HL-60 (cell line): ENCODE results near the gene C22orf15.

Experiments
- DNase-seq, 2 experiments: peaks; one replicate each; pipeline ENCODE4 v3.0.0-alpha.2; 2010 to 2020; ENCODE audit warnings: low read depth in 1 of 2, low spot score in 1 of 2
- H3K27ac ChIP-seq: fragments of 250-450 bp; sonication (Bioruptor Pico); replicated peaks from 2 replicates; pipeline ENCODE4 v1.5.1; 2020; ENCODE audit warnings: mild to moderate bottlenecking, moderate library complexity
- H3K27me3 ChIP-seq: fragments of 250-450 bp; sonication (Bioruptor Pico); 2 replicates; pipeline ENCODE4 v1.5.1; 2021; ENCODE audit warnings: mild to moderate bottlenecking, moderate library complexity; ENCODE audit not compliant: insufficient read depth, poor library complexity, severe bottlenecking
- H3K4me3 ChIP-seq: replicated peaks from 2 replicates; pipeline ENCODE4 v1.5.1; 2011; ENCODE audit warnings: mild to moderate bottlenecking, control low read depth, low read length; ENCODE audit not compliant: insufficient read depth
- GABPA ChIP-seq: IDR thresholded peaks from 2 replicates; pipeline ENCODE4 v1.6.1; 2012; ENCODE audit warnings: low read depth
- POLR2AphosphoS5 ChIP-seq: IDR thresholded peaks from 2 replicates; pipeline ENCODE4 v1.6.1; 2012; ENCODE audit warnings: low read depth
- SPI1 ChIP-seq: IDR thresholded peaks from 2 replicates; pipeline ENCODE4 v1.6.1; 2012; ENCODE audit warnings: low read depth, mild to moderate bottlenecking, borderline replicate concordance
- TF ChIP-seq, protein P1 (sequence below): IDR thresholded peaks from one replicate; pipeline ENCODE4 v1.5.1; 2011; ENCODE audit warnings: low read length, control low read depth, inconsistent platforms; ENCODE audit not compliant: insufficient read depth
- TF ChIP-seq, protein P2 (sequence below): IDR thresholded peaks from 2 replicates; pipeline ENCODE4 v1.6.1; 2012; ENCODE audit warnings: low read depth; ENCODE audit not compliant: insufficient replicate concordance

The C22orf15 gene

GRCh38 chr22:23750714-23751440 is 11.9 kb upstream of the C22orf15 start, which contains the start of gene ZNF70:
ZNF70 (minus strand) TSS chr22:23751112; CDS start chr22:23745140, 5,972 bp downstream.
- peak; percentile 64; the same call in 1 of the 2 replicates for TF ChIP-seq GABPA
- TF ChIP-seq, protein P1, sequence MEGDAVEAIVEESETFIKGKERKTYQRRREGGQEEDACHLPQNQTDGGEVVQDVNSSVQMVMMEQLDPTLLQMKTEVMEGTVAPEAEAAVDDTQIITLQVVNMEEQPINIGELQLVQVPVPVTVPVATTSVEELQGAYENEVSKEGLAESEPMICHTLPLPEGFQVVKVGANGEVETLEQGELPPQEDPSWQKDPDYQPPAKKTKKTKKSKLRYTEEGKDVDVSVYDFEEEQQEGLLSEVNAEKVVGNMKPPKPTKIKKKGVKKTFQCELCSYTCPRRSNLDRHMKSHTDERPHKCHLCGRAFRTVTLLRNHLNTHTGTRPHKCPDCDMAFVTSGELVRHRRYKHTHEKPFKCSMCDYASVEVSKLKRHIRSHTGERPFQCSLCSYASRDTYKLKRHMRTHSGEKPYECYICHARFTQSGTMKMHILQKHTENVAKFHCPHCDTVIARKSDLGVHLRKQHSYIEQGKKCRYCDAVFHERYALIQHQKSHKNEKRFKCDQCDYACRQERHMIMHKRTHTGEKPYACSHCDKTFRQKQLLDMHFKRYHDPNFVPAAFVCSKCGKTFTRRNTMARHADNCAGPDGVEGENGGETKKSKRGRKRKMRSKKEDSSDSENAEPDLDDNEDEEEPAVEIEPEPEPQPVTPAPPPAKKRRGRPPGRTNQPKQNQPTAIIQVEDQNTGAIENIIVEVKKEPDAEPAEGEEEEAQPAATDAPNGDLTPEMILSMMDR: no peak
- H3K27me3 ChIP-seq: no peaks in the 10 kb centered on the region
- peak; percentile 73 for DNase-seq
- peak within 1 kb of the TSS; percentile 87 for H3K4me3 ChIP-seq
- H3K27ac ChIP-seq: peak within 1 kb of the TSS; percentile 70

- TF ChIP-seq, protein P2, sequence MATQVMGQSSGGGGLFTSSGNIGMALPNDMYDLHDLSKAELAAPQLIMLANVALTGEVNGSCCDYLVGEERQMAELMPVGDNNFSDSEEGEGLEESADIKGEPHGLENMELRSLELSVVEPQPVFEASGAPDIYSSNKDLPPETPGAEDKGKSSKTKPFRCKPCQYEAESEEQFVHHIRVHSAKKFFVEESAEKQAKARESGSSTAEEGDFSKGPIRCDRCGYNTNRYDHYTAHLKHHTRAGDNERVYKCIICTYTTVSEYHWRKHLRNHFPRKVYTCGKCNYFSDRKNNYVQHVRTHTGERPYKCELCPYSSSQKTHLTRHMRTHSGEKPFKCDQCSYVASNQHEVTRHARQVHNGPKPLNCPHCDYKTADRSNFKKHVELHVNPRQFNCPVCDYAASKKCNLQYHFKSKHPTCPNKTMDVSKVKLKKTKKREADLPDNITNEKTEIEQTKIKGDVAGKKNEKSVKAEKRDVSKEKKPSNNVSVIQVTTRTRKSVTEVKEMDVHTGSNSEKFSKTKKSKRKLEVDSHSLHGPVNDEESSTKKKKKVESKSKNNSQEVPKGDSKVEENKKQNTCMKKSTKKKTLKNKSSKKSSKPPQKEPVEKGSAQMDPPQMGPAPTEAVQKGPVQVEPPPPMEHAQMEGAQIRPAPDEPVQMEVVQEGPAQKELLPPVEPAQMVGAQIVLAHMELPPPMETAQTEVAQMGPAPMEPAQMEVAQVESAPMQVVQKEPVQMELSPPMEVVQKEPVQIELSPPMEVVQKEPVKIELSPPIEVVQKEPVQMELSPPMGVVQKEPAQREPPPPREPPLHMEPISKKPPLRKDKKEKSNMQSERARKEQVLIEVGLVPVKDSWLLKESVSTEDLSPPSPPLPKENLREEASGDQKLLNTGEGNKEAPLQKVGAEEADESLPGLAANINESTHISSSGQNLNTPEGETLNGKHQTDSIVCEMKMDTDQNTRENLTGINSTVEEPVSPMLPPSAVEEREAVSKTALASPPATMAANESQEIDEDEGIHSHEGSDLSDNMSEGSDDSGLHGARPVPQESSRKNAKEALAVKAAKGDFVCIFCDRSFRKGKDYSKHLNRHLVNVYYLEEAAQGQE: no peak
- TF ChIP-seq, protein P1: no peak
- TF ChIP-seq POLR2AphosphoS5 (no peak), GABPA (no peak), SPI1 (no peak)
- H3K4me3 ChIP-seq: peak overlapping the region; percentile 87
- no peak for DNase-seq
- H3K27ac ChIP-seq: peak overlapping the region; percentile 70
- H3K27me3 ChIP-seq: no peaks in the 10 kb centered on the region
Observed at GRCh38 chr22:23751441-23751996, 11.3 kb upstream of the C22orf15 start.

DNA sequence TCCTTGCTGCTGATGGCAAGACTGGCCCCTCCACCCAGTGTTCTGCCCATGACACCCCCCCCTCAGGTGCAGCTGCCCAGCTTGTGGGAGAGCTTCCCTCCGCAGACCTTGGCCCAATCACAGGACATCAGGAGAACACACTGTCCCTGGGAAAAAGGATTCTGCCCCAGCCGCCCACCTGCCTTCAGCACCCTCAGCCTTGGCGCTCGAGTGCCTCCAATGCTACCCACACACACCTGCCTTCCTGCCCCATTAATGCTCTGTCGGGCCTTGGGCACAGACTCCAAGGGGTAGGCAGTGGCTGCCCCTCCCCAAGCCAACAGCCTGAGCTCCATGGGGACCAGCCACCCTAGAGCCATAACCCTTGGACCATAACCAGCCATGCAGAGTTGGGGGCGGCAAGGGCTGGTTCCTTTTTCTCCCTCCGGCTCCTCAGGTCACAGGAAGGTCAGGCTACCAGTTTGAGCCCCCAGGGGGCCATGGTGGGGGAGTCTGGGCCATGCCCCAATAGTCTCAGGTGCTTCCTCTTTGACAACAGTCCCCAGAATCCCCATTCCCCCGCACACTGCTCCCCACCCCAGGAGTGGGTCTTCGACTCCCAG is 10.6 kb upstream of the C22orf15 start:
- no peak overlapping the region for H3K4me3 ChIP-seq

GRCh38 chr22:23752750-23753149 is 10.0 kb upstream of the C22orf15 start:
- H3K27me3 ChIP-seq: no peaks in the 10 kb centered on the region
- H3K27ac ChIP-seq: no peak overlapping the region
- TF ChIP-seq SPI1: no peak
- TF ChIP-seq, protein P1: no peak
- no peak for TF ChIP-seq GABPA
- TF ChIP-seq, protein P2: no peak
- no peak for TF ChIP-seq POLR2AphosphoS5
- no peak overlapping the region for H3K4me3 ChIP-seq
- DNase-seq: no peak

More for the DNA sequence above, 10.6 kb upstream of the C22orf15 start:
- TF ChIP-seq GABPA (no peak), SPI1 (no peak)
- TF ChIP-seq, protein P1: no peak
- H3K27ac ChIP-seq: no peak overlapping the region
- DNase-seq: peak in 1 of 2 experiments; percentile 33
- no peaks in the 10 kb centered on the region for H3K27me3 ChIP-seq
